ENCODE results near the gene DDX52. TPM values are rescaled to one million over a fixed set of nuclear protein-coding genes. Genes with fewer than 3 reads are reported as not detected.

DDX52 gene
- total RNA-seq, 4 donors from 2014 or later = 13.1 to 17.9 (median 14.1) TPM

- TF ChIP-seq POLR2AphosphoS5 (IDR thresholded peaks at IDR 0.05) (no peak), POLR2A (IDR thresholded peaks at IDR 0.05; ENCODE audit: low read depth) (no peak), CTCF (IDR thresholded peaks at IDR 0.05) (no peak), EP300 (IDR thresholded peaks at IDR 0.05) (no peak)
These were observed 28.0 kb upstream of the DDX52 start for GRCh38 chr17:37671028-37671823.

GRCh38 chr17:37667039-37667438 lies 23.8 kb upstream of the DDX52 start:
- H3K27ac ChIP-seq (replicated peaks in 1 of 4) = no peak overlapping the region
- intact Hi-C loops (cut with DNase I) = no loop called here
- no peak for TF ChIP-seq POLR2A (IDR thresholded peaks at IDR 0.05; ENCODE audit: low read depth)
- no peak for TF ChIP-seq CTCF (IDR thresholded peaks at IDR 0.05)
- no peak for TF ChIP-seq EP300 (IDR thresholded peaks at IDR 0.05)
- TF ChIP-seq POLR2AphosphoS5 (IDR thresholded peaks at IDR 0.05) = no peak

More at GRCh38 chr17:37671028-37671823, 28.0 kb upstream of the DDX52 start:
- no peak overlapping the region for H3K27ac ChIP-seq (replicated peaks in 1 of 4)
- WGBS = 92% methylated on average over 9 of the region's 9 CpGs
- H3K9me3 ChIP-seq = no peaks in the 10 kb centered on the region
- peaks cover 0 to 7% (median 0%) of the 10 kb centered on the region in 4 donors for H3K4me1 ChIP-seq
- no peaks in the 10 kb centered on the region for H3K36me3 ChIP-seq
- intact Hi-C loops (cut with DNase I) = no loop called here
- no peak overlapping the region for H3K4me3 ChIP-seq
- no peak for DNase-seq (ENCODE audit: extremely low spot score)
- H3K27me3 ChIP-seq = peaks cover 0 to 2% (median 0%) of the 10 kb centered on the region in 4 donors

GRCh38 chr17:37664214-37664613 lies 21.0 kb upstream of the DDX52 start:
- WGBS = 91% methylated on average over 3 of the region's 3 CpGs
- H3K4me3 ChIP-seq = no peak overlapping the region
- H3K27me3 ChIP-seq = peaks cover 0 to 5% (median 0%) of the 10 kb centered on the region in 4 donors
- intact Hi-C loops (cut with DNase I) = no loop called here
- TF ChIP-seq POLR2A (IDR thresholded peaks at IDR 0.05; ENCODE audit: low read depth) (no peak), CTCF (IDR thresholded peaks at IDR 0.05) (no peak), EP300 (IDR thresholded peaks at IDR 0.05) (no peak), POLR2AphosphoS5 (IDR thresholded peaks at IDR 0.05) (no peak)
- no peak for DNase-seq (ENCODE audit: extremely low spot score)
- H3K4me1 ChIP-seq = no peaks in the 10 kb centered on the region
- no peaks in the 10 kb centered on the region for H3K36me3 ChIP-seq
- H3K27ac ChIP-seq (replicated peaks in 1 of 4) = no peak overlapping the region
- no peaks in the 10 kb centered on the region for H3K9me3 ChIP-seq

More at GRCh38 chr17:37667039-37667438, 23.8 kb upstream of the DDX52 start:
- DNase-seq (ENCODE audit: extremely low spot score) = no peak
- no peak overlapping the region for H3K4me3 ChIP-seq
- no peaks in the 10 kb centered on the region for H3K36me3 ChIP-seq
- H3K9me3 ChIP-seq = no peaks in the 10 kb centered on the region
- H3K4me1 ChIP-seq = no peaks in the 10 kb centered on the region
- no peaks in the 10 kb centered on the region for H3K27me3 ChIP-seq
- 68% methylated on average over 1 of the region's 1 CpG for WGBS

- peaks cover 0 to 5% (median 0%) of the 10 kb centered on the region in 4 donors for H3K27me3 ChIP-seq
- 57% methylated on average over 4 of the region's 4 CpGs for WGBS
- no peak for DNase-seq (ENCODE audit: extremely low spot score)
- TF ChIP-seq POLR2A (IDR thresholded peaks at IDR 0.05; ENCODE audit: low read depth) (no peak), POLR2AphosphoS5 (IDR thresholded peaks at IDR 0.05) (no peak), EP300 (IDR thresholded peaks at IDR 0.05) (no peak), CTCF (IDR thresholded peaks at IDR 0.05) (no peak)
- intact Hi-C loops (cut with DNase I) = no loop called here
- no peaks in the 10 kb centered on the region for H3K4me1 ChIP-seq
- H3K36me3 ChIP-seq = no peaks in the 10 kb centered on the region
- no peak overlapping the region for H3K4me3 ChIP-seq
- no peak overlapping the region for H3K27ac ChIP-seq (replicated peaks in 1 of 4)
- no peaks in the 10 kb centered on the region for H3K9me3 ChIP-seq
These were observed 19.1 kb upstream of the DDX52 start for GRCh38 chr17:37662353-37662752.

Measured in esophagus muscularis mucosa (tissue), 4 donors.